Measurements from ENCODE around the gene AKT3. TPM values are rescaled to one million over a fixed set of nuclear protein-coding genes. Genes with fewer than 3 reads are reported as not detected.

Gene AKT3
- total and polyA plus RNA-seq, 2 of the 8 experiments (the other 6 are each of a cell fraction or from before 2014, with no cell fraction given): 6.0 to 36.4 TPM

DNA sequence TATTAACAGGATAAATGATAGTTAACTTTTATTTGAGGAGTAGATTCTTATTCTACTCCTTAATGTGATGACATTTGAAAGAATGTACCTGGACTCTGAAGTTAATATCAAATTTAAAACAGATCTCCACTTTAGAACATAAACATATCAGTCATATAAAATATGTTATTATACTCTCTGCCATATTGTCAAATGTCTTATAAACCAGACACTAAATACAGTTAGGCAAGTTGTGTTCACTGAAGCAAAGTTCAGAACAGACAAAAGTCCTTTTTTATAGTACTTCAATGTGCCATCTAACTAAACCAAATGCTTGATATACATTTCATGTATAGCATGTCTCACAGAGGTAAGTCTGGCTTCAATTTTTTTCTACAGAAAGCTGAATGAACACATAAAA lies 285.2 kb downstream of the AKT3 start (continued):
- TF ChIP-seq TCF12 (IDR thresholded peaks at IDR 0.05; ENCODE audit: low read depth, low read length) (no peak), SIRT6 (IDR thresholded peaks at IDR 0.05; ENCODE audit: low read length) (no peak), NRF1 (IDR thresholded peaks at IDR 0.05; ENCODE audit: low read depth, low read length) (no peak), SIN3A (conservative IDR thresholded peaks at IDR 0.05 in 1 of 2, IDR thresholded peaks at IDR 0.05 in 1 of 2; ENCODE audit: low read depth in 1 of 2, low read length in 2 of 2) (no peak), FOSL1 (IDR thresholded peaks at IDR 0.05; ENCODE audit: insufficient read depth, low read depth, low read length) (no peak), CBX5 (IDR thresholded peaks at IDR 0.05; ENCODE audit: low read depth, low read length) (no peak), EZH2 (IDR thresholded peaks at IDR 0.05; ENCODE audit: low read depth, low read length, severe bottlenecking) (no peak), JUND (IDR thresholded peaks at IDR 0.05; ENCODE audit: low read length) (no peak)

Data from H1 (cell line).